Muscle of leg (tissue), 11 donors: ENCODE data around the gene CXCR6. TPM values are rescaled to one million over a fixed set of nuclear protein-coding genes. Genes with fewer than 3 reads are reported as not detected.

Experiments
- DNase-seq: peaks from one replicate; pipeline ENCODE4 v3.0.0; 2013
- H3K27ac ChIP-seq: one replicate; pipeline ENCODE4 v1.5.1; 2013; ENCODE audit warnings: mild to moderate bottlenecking, low read length, control low read depth
- H3K27me3 ChIP-seq: one replicate; pipeline ENCODE4 v1.6.1; 2013; ENCODE audit warnings: low read length; ENCODE audit not compliant: control insufficient read depth, insufficient read depth
- H3K36me3 ChIP-seq: one replicate; pipeline ENCODE4 v1.6.1; 2013; ENCODE audit warnings: low read length; ENCODE audit not compliant: control insufficient read depth, insufficient read depth
- H3K4me1 ChIP-seq: one replicate; pipeline ENCODE4 v1.6.1; 2013; ENCODE audit warnings: low read length; ENCODE audit not compliant: control insufficient read depth, insufficient read depth
- H3K4me3 ChIP-seq: one replicate; pipeline ENCODE4 v1.5.1; 2013; ENCODE audit warnings: low read length, control low read depth
- H3K9me3 ChIP-seq: replicated peaks from 2 replicates; pipeline ENCODE4 v1.6.1; 2013; ENCODE audit warnings: low read depth, low read length; ENCODE audit not compliant: control insufficient read depth
- WGBS: methylation state at CpG from one replicate; pipeline ENCODE4 v1.1.5; 2013; ENCODE audit warnings: missing lambda C conversion rate; ENCODE audit not compliant: insufficient coverage; 5-methylcytosine and 5-hydroxymethylcytosine counted together
- polyA plus RNA-seq, 8 donors: library from polyadenylated mRNA; unstranded; fragments of 120-200 nt; gene quantifications; one replicate each; pipeline versions ENCODE4 v1.2.1 to v1.2.3, GENCODE V29; 2013; ENCODE audit warnings: inconsistent platforms in 1 of 8, low replicate concordance in 1 of 8; ENCODE audit not compliant: insufficient read length in 8 of 8, insufficient read depth in 1 of 8
- total RNA-seq: library from RNA; stranded (reverse); fragments of 120-200 nt; gene quantifications from one replicate; pipeline ENCODE4 v1.2.4, GENCODE V29; 2013

Gene CXCR6
- total and polyA plus RNA-seq, 9 donors, result 0.04 to 0.40 (median 0.23) TPM

DNA sequence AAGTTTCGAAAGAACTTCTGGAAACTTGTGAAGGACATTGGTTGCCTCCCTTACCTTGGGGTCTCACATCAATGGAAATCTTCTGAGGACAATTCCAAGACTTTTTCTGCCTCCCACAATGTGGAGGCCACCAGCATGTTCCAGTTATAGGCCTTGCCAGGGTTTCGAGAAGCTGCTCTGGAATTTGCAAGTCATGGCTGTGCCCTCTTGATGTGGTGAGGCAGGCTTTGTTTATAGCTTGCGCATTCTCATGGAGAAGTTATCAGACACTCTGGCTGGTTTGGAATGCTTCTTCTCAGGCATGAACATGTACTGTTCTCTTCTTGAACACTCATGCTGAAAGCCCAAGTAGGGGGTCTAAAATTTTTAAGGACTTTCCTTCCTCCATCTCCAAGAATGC is 4.1 kb downstream of the CXCR6 start:
- Histone ChIP-seq H3K9me3 (no peaks in the 10 kb centered on the region), H3K27me3 (no peaks in the 10 kb centered on the region), H3K36me3 (peaks cover 74% of the 10 kb centered on the region), H3K4me1 (peaks cover 7% of the 10 kb centered on the region), H3K27ac (no peak overlapping the region), H3K4me3 (no peak overlapping the region)
- no peak for DNase-seq
- WGBS, result 100% methylated on average over 2 of the region's 3 CpGs

- Histone ChIP-seq H3K4me1 (no peaks in the 10 kb centered on the region), H3K27ac (no peak overlapping the region), H3K36me3 (peaks cover 84% of the 10 kb centered on the region), H3K4me3 (no peak overlapping the region), H3K9me3 (no peaks in the 10 kb centered on the region), H3K27me3 (no peaks in the 10 kb centered on the region)
- WGBS, result 63% methylated on average over 2 of the region's 6 CpGs
- peak; percentile 35 for DNase-seq
Observed at GRCh38 chr3:45948311-45948781, 5.1 kb downstream of the CXCR6 start.

DNA sequence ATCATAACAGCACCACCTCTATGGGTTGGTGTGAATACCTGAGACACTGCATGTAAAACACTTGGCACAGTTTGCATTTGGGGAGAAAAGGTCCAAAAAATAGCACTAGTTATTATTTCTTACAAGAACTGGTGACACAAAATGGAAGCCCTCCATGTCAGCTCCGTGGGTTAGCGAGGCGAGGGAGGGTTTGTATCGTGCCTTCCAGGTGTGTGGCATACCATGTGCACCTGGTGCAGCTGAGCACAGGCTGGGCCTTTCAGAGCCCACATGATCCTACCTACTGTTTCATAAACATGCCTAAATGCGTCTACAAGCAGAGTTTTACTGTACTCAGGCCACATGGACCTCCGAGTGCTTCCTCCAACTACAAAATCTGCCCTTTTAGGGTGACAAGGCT is 5.6 kb downstream of the CXCR6 start:
- no peaks in the 10 kb centered on the region for H3K9me3 ChIP-seq

DNA sequence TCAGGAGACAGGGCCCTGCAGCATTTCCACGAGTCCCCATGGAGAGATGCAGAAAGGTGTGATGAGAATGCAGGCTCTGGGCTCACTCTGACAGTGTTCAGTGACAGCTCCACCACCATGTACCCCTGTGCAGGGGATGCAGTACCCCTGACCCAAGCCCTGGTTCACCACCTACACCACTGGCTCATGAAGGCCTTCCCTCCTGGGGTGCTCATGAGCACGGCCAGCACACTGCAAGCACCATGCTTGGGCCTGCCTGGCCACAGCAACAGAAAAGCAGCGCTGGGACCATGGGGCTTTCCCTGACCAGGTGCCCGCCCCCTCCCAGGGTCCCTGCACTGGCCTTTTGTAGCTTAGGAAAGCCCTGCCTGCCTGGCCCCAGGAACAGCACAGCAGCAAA is 6.2 kb downstream of the CXCR6 start:
- no peaks in the 10 kb centered on the region for H3K9me3 ChIP-seq
- H3K4me3 ChIP-seq, result no peak overlapping the region
- H3K27ac ChIP-seq, result no peak overlapping the region
- peaks cover 94% of the 10 kb centered on the region for H3K36me3 ChIP-seq
- WGBS, result 97% methylated on average over 3 of the region's 4 CpGs
- no peak for DNase-seq
- no peaks in the 10 kb centered on the region for H3K27me3 ChIP-seq
- H3K4me1 ChIP-seq, result no peaks in the 10 kb centered on the region

More for the DNA sequence above, 5.6 kb downstream of the CXCR6 start:
- H3K4me3 ChIP-seq, result no peak overlapping the region
- H3K4me1 ChIP-seq, result no peaks in the 10 kb centered on the region
- H3K36me3 ChIP-seq, result peaks cover 89% of the 10 kb centered on the region
- H3K27ac ChIP-seq, result no peak overlapping the region
- no peak for DNase-seq
- 98% methylated on average over 4 of the region's 6 CpGs for WGBS
- H3K27me3 ChIP-seq, result no peaks in the 10 kb centered on the region

GRCh38 chr3:45950131-45950530 is 6.9 kb downstream of the CXCR6 start:
- Histone ChIP-seq H3K9me3 (no peaks in the 10 kb centered on the region), H3K27ac (no peak overlapping the region), H3K4me3 (no peak overlapping the region), H3K4me1 (no peaks in the 10 kb centered on the region), H3K27me3 (no peaks in the 10 kb centered on the region), H3K36me3 (peaks cover 98% of the 10 kb centered on the region)
- DNase-seq, result no peak
- 100% methylated on average over 1 of the region's 2 CpGs for WGBS

GRCh38 chr3:45950686-45951600 is 7.7 kb downstream of the CXCR6 start:
- 95% methylated on average over 4 of the region's 6 CpGs for WGBS
- no peak for DNase-seq
- Histone ChIP-seq H3K27ac (no peak overlapping the region), H3K4me1 (no peaks in the 10 kb centered on the region), H3K9me3 (no peaks in the 10 kb centered on the region), H3K36me3 (peaks cover 98% of the 10 kb centered on the region), H3K4me3 (no peak overlapping the region), H3K27me3 (no peaks in the 10 kb centered on the region)

DNA sequence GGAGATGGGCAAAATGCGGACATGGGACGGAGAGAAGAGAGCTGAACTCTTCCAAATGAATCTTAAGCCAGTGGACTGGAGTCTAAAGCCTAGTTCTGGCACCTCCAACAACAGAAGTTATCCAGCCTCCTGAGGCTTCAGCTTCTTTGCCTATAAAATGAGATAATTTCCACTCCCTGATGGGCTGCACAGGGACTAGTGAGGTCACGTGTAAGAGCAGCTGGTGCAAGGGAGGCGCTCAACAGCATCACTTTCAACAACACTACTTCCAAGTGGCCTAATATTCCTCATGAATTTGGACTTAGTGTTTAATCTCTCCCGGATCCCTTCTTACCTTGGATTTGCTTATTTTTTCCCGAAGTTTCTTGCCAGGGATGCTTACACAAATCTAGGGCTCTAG is 8.7 kb downstream of the CXCR6 start:
- Histone ChIP-seq H3K27ac (no peak overlapping the region), H3K9me3 (no peaks in the 10 kb centered on the region), H3K36me3 (peaks cover 92% of the 10 kb centered on the region), H3K4me3 (no peak overlapping the region), H3K4me1 (no peaks in the 10 kb centered on the region), H3K27me3 (no peaks in the 10 kb centered on the region)
- DNase-seq, result no peak
- WGBS, result 90% methylated on average over 2 of the region's 6 CpGs

- no peaks in the 10 kb centered on the region for H3K4me1 ChIP-seq
- no peak for DNase-seq
- no peaks in the 10 kb centered on the region for H3K27me3 ChIP-seq
- H3K9me3 ChIP-seq, result no peaks in the 10 kb centered on the region
- H3K27ac ChIP-seq, result no peak overlapping the region
- H3K36me3 ChIP-seq, result peaks cover 87% of the 10 kb centered on the region
- WGBS, result 85% methylated on average over 3 of the region's 4 CpGs
- H3K4me3 ChIP-seq, result no peak overlapping the region
Observed at GRCh38 chr3:45952456-45952855, 9.2 kb downstream of the CXCR6 start.

GRCh38 chr3:45953536-45953935 is 10.3 kb downstream of the CXCR6 start:
- no peak overlapping the region for H3K4me3 ChIP-seq
- H3K27ac ChIP-seq, result no peak overlapping the region
- DNase-seq, result no peak
- 83% methylated on average over 4 of the region's 4 CpGs for WGBS
- no peaks in the 10 kb centered on the region for H3K4me1 ChIP-seq
- H3K36me3 ChIP-seq, result peaks cover 88% of the 10 kb centered on the region
- H3K9me3 ChIP-seq, result no peaks in the 10 kb centered on the region
- no peaks in the 10 kb centered on the region for H3K27me3 ChIP-seq

- peaks cover 88% of the 10 kb centered on the region for H3K36me3 ChIP-seq
- no peak overlapping the region for H3K4me3 ChIP-seq
- no peaks in the 10 kb centered on the region for H3K9me3 ChIP-seq
- 100% methylated on average over 1 of the region's 3 CpGs for WGBS
- H3K27ac ChIP-seq, result no peak overlapping the region
- no peaks in the 10 kb centered on the region for H3K4me1 ChIP-seq
- no peaks in the 10 kb centered on the region for H3K27me3 ChIP-seq
- DNase-seq, result no peak
Observed at GRCh38 chr3:45954306-45954705, 11.0 kb downstream of the CXCR6 start.
